ENCODE data around the gene TEX38. TPM values are rescaled to one million over a fixed set of nuclear protein-coding genes. Genes with fewer than 3 reads are reported as not detected.

TEX38 gene
- total RNA-seq, 1 experiment from 2014 or later = 0.47 TPM

DNA sequence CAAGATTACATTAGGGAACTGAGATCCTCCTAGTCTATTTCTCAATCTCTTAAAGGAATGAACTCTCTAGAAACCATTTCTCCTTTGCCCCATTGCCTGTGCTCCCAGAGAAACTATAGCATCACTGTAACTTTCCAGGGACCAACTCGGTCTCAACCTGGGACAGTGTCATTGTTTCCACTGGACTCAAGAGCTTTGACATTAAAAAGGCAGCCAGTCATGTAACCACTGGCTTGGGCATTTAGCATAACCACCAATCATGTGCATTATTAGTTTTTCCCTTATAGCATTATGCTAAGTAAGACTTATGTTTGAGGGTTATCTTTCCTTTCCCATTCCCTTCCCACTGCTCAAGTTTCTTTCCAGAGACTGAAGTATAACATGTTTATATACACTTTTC, 18.2 kb downstream of the TEX38 start:
- no peak overlapping the region for H3K27ac ChIP-seq (ENCODE audit: low read depth, low read length)
- H3K9me2 ChIP-seq (ENCODE audit: insufficient read depth) = no peaks in the 10 kb centered on the region
- no peaks in the 10 kb centered on the region; the same call in 1 of the 2 replicates for H3K79me2 ChIP-seq (ENCODE audit: insufficient read depth, low read length)
- H3K36me3 ChIP-seq (ENCODE audit: control insufficient read depth in 1 of 2, insufficient read depth in 2 of 2, low read length in 2 of 2) = peaks cover 27 to 39% of the 10 kb centered on the region in 2 experiments; a peak in 3 of 4 replicates
- POLR2A ChIA-PET = no interaction called here
- H3K4me3 ChIP-seq (replicated peaks in 1 of 2; ENCODE audit: low read depth in 1 of 2, low read length in 2 of 2) = no peak overlapping the region
- no peak for ATAC-seq
- no peak overlapping the region for H2AFZ ChIP-seq (ENCODE audit: low read depth, low read length, poor library complexity, severe bottlenecking)
- H3K4me1 ChIP-seq (ENCODE audit: control insufficient read depth in 1 of 2, insufficient read depth in 2 of 2, low read length in 2 of 2) = peaks cover 0 to 9% of the 10 kb centered on the region in 2 experiments; a peak in 1 of 4 replicates
- CTCF ChIA-PET = no interaction called here
- no peak for DNase-seq (ENCODE audit: low read depth, low spot score)
- no peak overlapping the region for H3K4me2 ChIP-seq (ENCODE audit: low read length)
- no peaks in the 10 kb centered on the region for H3K27me3 ChIP-seq (ENCODE audit: insufficient read depth, low read length)
- no peaks in the 10 kb centered on the region for H3K9me3 ChIP-seq (ENCODE audit: control insufficient read depth in 1 of 2, insufficient read depth in 1 of 2, low read depth in 1 of 2, low read length in 2 of 2)
- no peak for TF ChIP-seq ELF1 (IDR thresholded peaks at IDR 0.05; ENCODE audit: borderline replicate concordance, low read depth)
- no peak for TF ChIP-seq SRF (IDR thresholded peaks at IDR 0.05; ENCODE audit: low read depth)
- no peak for TF ChIP-seq SP1 (IDR thresholded peaks at IDR 0.05; ENCODE audit: low read depth)
- TF ChIP-seq POLR2AphosphoS5 (IDR thresholded peaks at IDR 0.05; ENCODE audit: low read depth, low read length) = no peak
- TF ChIP-seq JUND (IDR thresholded peaks at IDR 0.05) = no peak
- TF ChIP-seq SIN3A (IDR thresholded peaks at IDR 0.05; ENCODE audit: low read depth) = no peak
- no peak for TF ChIP-seq CEBPB (IDR thresholded peaks at IDR 0.05; ENCODE audit: low read depth)
- TF ChIP-seq POLR2A (IDR thresholded peaks at IDR 0.05; ENCODE audit: borderline replicate concordance, extremely low read depth, insufficient read depth, insufficient read length) = no peak
- TF ChIP-seq YY1 (IDR thresholded peaks at IDR 0.05; ENCODE audit: extremely low read depth, insufficient replicate concordance, low read depth, low read length) = no peak
- TF ChIP-seq, protein P1, sequence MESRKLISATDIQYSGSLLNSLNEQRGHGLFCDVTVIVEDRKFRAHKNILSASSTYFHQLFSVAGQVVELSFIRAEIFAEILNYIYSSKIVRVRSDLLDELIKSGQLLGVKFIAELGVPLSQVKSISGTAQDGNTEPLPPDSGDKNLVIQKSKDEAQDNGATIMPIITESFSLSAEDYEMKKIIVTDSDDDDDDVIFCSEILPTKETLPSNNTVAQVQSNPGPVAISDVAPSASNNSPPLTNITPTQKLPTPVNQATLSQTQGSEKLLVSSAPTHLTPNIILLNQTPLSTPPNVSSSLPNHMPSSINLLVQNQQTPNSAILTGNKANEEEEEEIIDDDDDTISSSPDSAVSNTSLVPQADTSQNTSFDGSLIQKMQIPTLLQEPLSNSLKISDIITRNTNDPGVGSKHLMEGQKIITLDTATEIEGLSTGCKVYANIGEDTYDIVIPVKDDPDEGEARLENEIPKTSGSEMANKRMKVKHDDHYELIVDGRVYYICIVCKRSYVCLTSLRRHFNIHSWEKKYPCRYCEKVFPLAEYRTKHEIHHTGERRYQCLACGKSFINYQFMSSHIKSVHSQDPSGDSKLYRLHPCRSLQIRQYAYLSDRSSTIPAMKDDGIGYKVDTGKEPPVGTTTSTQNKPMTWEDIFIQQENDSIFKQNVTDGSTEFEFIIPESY (IDR thresholded peaks at IDR 0.05; ENCODE audit: extremely low read depth, insufficient replicate concordance, low read length) = no peak
- no peak for TF ChIP-seq ZFX (IDR thresholded peaks at IDR 0.05)
- TF ChIP-seq, protein P2, sequence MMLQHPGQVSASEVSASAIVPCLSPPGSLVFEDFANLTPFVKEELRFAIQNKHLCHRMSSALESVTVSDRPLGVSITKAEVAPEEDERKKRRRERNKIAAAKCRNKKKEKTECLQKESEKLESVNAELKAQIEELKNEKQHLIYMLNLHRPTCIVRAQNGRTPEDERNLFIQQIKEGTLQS (IDR thresholded peaks at IDR 0.05) = no peak
- intact Hi-C loops (cut with micrococcal nuclease) = no loop called here
- H4K20me1 ChIP-seq (ENCODE audit: insufficient read depth) = no peaks in the 10 kb centered on the region
- RAD21 ChIA-PET (ENCODE audit: low non-redundant PET in 1 of 2, low total read pairs in 2 of 2, uncharacterized antibody in 2 of 2, unreplicated experiment in 2 of 2) = no interaction called here
- BruUV-seq (replicated peaks) = no TSS peak
- no peak overlapping the region for H3K9ac ChIP-seq (ENCODE audit: low read length)
